Vagina (tissue), 2 donors: ENCODE measurements around the gene CCDC40. TPM values are rescaled to one million over a fixed set of nuclear protein-coding genes. Genes with fewer than 3 reads are reported as not detected.

ENCODE experiments used
- DNase-seq, 2 donors: peaks; one replicate each; pipeline ENCODE4 v3.0.0-alpha.2; 2017; ENCODE audit errors: extremely low spot score in 2 of 2
- H3K27ac ChIP-seq: fragments of 200-600 bp; sonication (generic); one replicate; pipeline ENCODE4 v1.5.1; 2019
- H3K27me3 ChIP-seq: fragments of 200-600 bp; sonication (generic); one replicate; pipeline ENCODE4 v1.5.1; 2019
- H3K36me3 ChIP-seq, 2 donors: fragments of 200-600 bp; sonication (generic); one replicate each; pipeline ENCODE4 v1.5.1; 2017 to 2019
- H3K4me1 ChIP-seq: fragments of 200-600 bp; sonication (generic); one replicate; pipeline ENCODE4 v1.5.1; 2019
- H3K4me3 ChIP-seq, 2 donors: fragments of 200-600 bp; sonication (generic); 1 replicate in 1 of 2; 2 replicates in 1 of 2; pipeline ENCODE4 v1.5.1; 2016 to 2019
- H3K9me3 ChIP-seq: fragments of 200-600 bp; sonication (generic); one replicate; pipeline ENCODE4 v1.5.1; 2019
- CTCF ChIP-seq, 3 experiments: fragments of 450-650 bp in 2 of 3; fragments of 200-600 bp in 1 of 3; sonication (generic) in 1 of 3; IDR thresholded peaks; one replicate each; pipeline ENCODE4 v1.5.1; 2017 to 2019; ENCODE audit warnings: antibody characterized with exemption in 3 of 3, mild to moderate bottlenecking in 2 of 3, moderate library complexity in 2 of 3
- POLR2A ChIP-seq, 2 donors: fragments of 450-650 bp; IDR thresholded peaks; one replicate each; pipeline ENCODE4 v1.6.1; 2017; ENCODE audit warnings: antibody characterized with exemption in 2 of 2, mild to moderate bottlenecking in 2 of 2, moderate library complexity in 2 of 2
- POLR2AphosphoS5 ChIP-seq, 2 donors: sonication (generic); formaldehyde crosslinking; IDR thresholded peaks; one replicate each; pipeline ENCODE4 v1.9.0; 2017; ENCODE audit warnings: antibody characterized with exemption in 2 of 2, mild to moderate bottlenecking in 2 of 2, low read depth in 1 of 2; ENCODE audit not compliant: insufficient read depth in 1 of 2
- intact Hi-C: fragments of 100-400 bp; cut with DNase I; formaldehyde crosslinking; loops from one replicate; pipeline ENCODE4 v1.15.1; 2023
- total RNA-seq: library from RNA; depleted of rRNA; stranded (reverse); fragments of >200 nt; gene quantifications from one replicate; pipeline ENCODE4 v1.2.3, GENCODE V29; 2016

The CCDC40 gene
- total RNA-seq, 1 donor from 2014 or later = 9.3 TPM

- H3K27ac ChIP-seq = no peak overlapping the region
- H3K27me3 ChIP-seq = no peaks in the 10 kb centered on the region
- no peaks in the 10 kb centered on the region for H3K36me3 ChIP-seq
- intact Hi-C loops = no loop called here
- no peaks in the 10 kb centered on the region for H3K4me1 ChIP-seq
- DNase-seq = no peak
- H3K4me3 ChIP-seq = no peak overlapping the region
- no peaks in the 10 kb centered on the region for H3K9me3 ChIP-seq
- no peak for TF ChIP-seq POLR2AphosphoS5 (IDR thresholded peaks at IDR 0.05; ENCODE audit: insufficient read depth in 1 of 2, low read depth in 1 of 2)
- no peak for TF ChIP-seq POLR2A (IDR thresholded peaks at IDR 0.05)
- no peak for TF ChIP-seq CTCF (IDR thresholded peaks at IDR 0.05)
These were observed 58.8 kb downstream of the CCDC40 start for GRCh38 chr17:80095038-80095843.

GRCh38 chr17:80095844-80096475 lies 59.5 kb downstream of the CCDC40 start:
- no peaks in the 10 kb centered on the region for H3K36me3 ChIP-seq
- H3K4me1 ChIP-seq = peaks cover 5% of the 10 kb centered on the region
- no peak for DNase-seq
- H3K27ac ChIP-seq = no peak overlapping the region
- H3K4me3 ChIP-seq = no peak overlapping the region
- H3K9me3 ChIP-seq = no peaks in the 10 kb centered on the region
- no peaks in the 10 kb centered on the region for H3K27me3 ChIP-seq
- intact Hi-C loops = no loop called here
- TF ChIP-seq POLR2A (IDR thresholded peaks at IDR 0.05) (no peak), CTCF (IDR thresholded peaks at IDR 0.05) (no peak), POLR2AphosphoS5 (IDR thresholded peaks at IDR 0.05; ENCODE audit: insufficient read depth in 1 of 2, low read depth in 1 of 2) (no peak)

- intact Hi-C loops = no loop called here
- no peak for DNase-seq
- peaks cover 6% of the 10 kb centered on the region for H3K4me1 ChIP-seq
- H3K27ac ChIP-seq = no peak overlapping the region
- H3K36me3 ChIP-seq = no peaks in the 10 kb centered on the region
- no peaks in the 10 kb centered on the region for H3K9me3 ChIP-seq
- H3K27me3 ChIP-seq = no peaks in the 10 kb centered on the region
- TF ChIP-seq POLR2AphosphoS5 (IDR thresholded peaks at IDR 0.05; ENCODE audit: insufficient read depth in 1 of 2, low read depth in 1 of 2) (no peak), CTCF (IDR thresholded peaks at IDR 0.05) (no peak), POLR2A (IDR thresholded peaks at IDR 0.05) (no peak)
- H3K4me3 ChIP-seq = no peak overlapping the region
These were observed 60.1 kb downstream of the CCDC40 start for GRCh38 chr17:80096561-80097021.

GRCh38 chr17:80097127-80097621 lies 60.7 kb downstream of the CCDC40 start:
- DNase-seq = no peak
- Histone ChIP-seq H3K4me1 (peaks cover 12% of the 10 kb centered on the region), H3K36me3 (no peaks in the 10 kb centered on the region), H3K9me3 (no peaks in the 10 kb centered on the region), H3K27ac (no peak overlapping the region), H3K4me3 (no peak overlapping the region), H3K27me3 (no peaks in the 10 kb centered on the region)
- TF ChIP-seq POLR2AphosphoS5 (IDR thresholded peaks at IDR 0.05; ENCODE audit: insufficient read depth in 1 of 2, low read depth in 1 of 2) (no peak), CTCF (IDR thresholded peaks at IDR 0.05) (no peak), POLR2A (IDR thresholded peaks at IDR 0.05) (no peak)
- intact Hi-C loops = no loop called here
